CD14-positive monocyte (primary cell): ENCODE data around the gene JAG2. TPM values are rescaled to one million over a fixed set of nuclear protein-coding genes. Genes with fewer than 3 reads are reported as not detected.
A peak's percentile ranks its signal among the peaks of the same experiment; 100 is the strongest.

Experiments
- DNase-seq, 3 donors: peaks; one replicate each; pipeline ENCODE4 v3.0.0-alpha.2; 2011 to 2022
- H2AFZ ChIP-seq: 2 replicates; pipeline ENCODE4 v1.6.0; 2012; ENCODE audit warnings: mild to moderate bottlenecking, low read depth, low read length, inconsistent platforms; ENCODE audit not compliant: insufficient read depth, poor library complexity, severe bottlenecking
- H3K27ac ChIP-seq, 2 donors: 1 replicate in 1 of 2; 2 replicates in 1 of 2; pipeline ENCODE4 v1.5.1; 2012 to 2013; ENCODE audit warnings: low read length in 2 of 2, control low read depth in 1 of 2, inconsistent platforms in 1 of 2, low read depth in 1 of 2, mild to moderate bottlenecking in 1 of 2
- H3K27me3 ChIP-seq, 2 donors: one replicate each; pipeline versions ENCODE4 v1.6.0 to v1.6.1; 2011 to 2013; ENCODE audit warnings: low read length in 2 of 2; ENCODE audit not compliant: control insufficient read depth in 2 of 2, insufficient read depth in 2 of 2
- H3K36me3 ChIP-seq, 2 donors: replicated peaks in 1 of 2; 1 replicate in 1 of 2; 2 replicates in 1 of 2; pipeline versions ENCODE4 v1.5.1 to v1.6.1; 2012 to 2013; ENCODE audit warnings: low read length in 2 of 2, control low read depth in 1 of 2, inconsistent platforms in 1 of 2, mild to moderate bottlenecking in 1 of 2; ENCODE audit not compliant: insufficient read depth in 2 of 2, control insufficient read depth in 1 of 2
- H3K4me1 ChIP-seq, 2 donors: 1 replicate in 1 of 2; 2 replicates in 1 of 2; pipeline versions ENCODE4 v1.5.1 to v1.6.1; 2012 to 2013; ENCODE audit warnings: low read length in 2 of 2, control low read depth in 1 of 2, inconsistent platforms in 1 of 2, mild to moderate bottlenecking in 1 of 2, moderate library complexity in 1 of 2; ENCODE audit not compliant: insufficient read depth in 2 of 2, control insufficient read depth in 1 of 2
- H3K4me2 ChIP-seq: replicated peaks from 2 replicates; pipeline ENCODE3; 2012; ENCODE audit warnings: low read length, moderate library complexity, mild to moderate bottlenecking; ENCODE audit not compliant: poor library complexity, severe bottlenecking; ENCODE audit errors: extremely low read depth
- H3K4me3 ChIP-seq, 3 experiments: fragments of 200-600 bp in 1 of 3; sonication (generic) in 1 of 3; replicated peaks in 1 of 3; 1 replicate in 2 of 3; 2 replicates in 1 of 3; pipeline ENCODE4 v1.5.1; 2011 to 2013; ENCODE audit warnings: low read length in 3 of 3, mild to moderate bottlenecking in 3 of 3, control low read depth in 2 of 3, low read depth in 2 of 3, inconsistent platforms in 1 of 3, moderate library complexity in 1 of 3
- H3K79me2 ChIP-seq: 2 replicates; pipeline ENCODE4 v1.6.0; 2012; ENCODE audit warnings: mild to moderate bottlenecking, control low read depth, inconsistent platforms, low read length, moderate library complexity; ENCODE audit not compliant: insufficient read depth
- H3K9ac ChIP-seq: 2 replicates; pipeline ENCODE4 v1.6.0; 2017; ENCODE audit warnings: low read length, mild to moderate bottlenecking; ENCODE audit not compliant: insufficient read depth, poor library complexity, severe bottlenecking
- H3K9me3 ChIP-seq, 2 donors: replicated peaks in 1 of 2; 1 replicate in 1 of 2; 2 replicates in 1 of 2; pipeline versions ENCODE4 v1.5.1 to v1.6.1; 2012 to 2013; ENCODE audit warnings: low read length in 2 of 2, control low read depth in 1 of 2; ENCODE audit not compliant: control insufficient read depth in 1 of 2, insufficient read depth in 1 of 2
- H4K20me1 ChIP-seq: 2 replicates; pipeline ENCODE4 v1.6.0; 2012; ENCODE audit warnings: mild to moderate bottlenecking, low read length, control low read depth, moderate library complexity; ENCODE audit not compliant: insufficient read depth
- H3K27ac Mint-ChIP-seq, 7 donors: one replicate each; pipeline ENCODE4 v1.8.0; 2020; ENCODE audit warnings: mild to moderate bottlenecking in 7 of 7, mixed read lengths in 7 of 7, moderate library complexity in 6 of 7, inconsistent platforms in 2 of 7
- H3K27me3 Mint-ChIP-seq, 3 donors: one replicate each; pipeline ENCODE4 v1.8.0; 2021 to 2022; ENCODE audit warnings: low read depth in 3 of 3, mild to moderate bottlenecking in 3 of 3, mixed read lengths in 3 of 3, moderate library complexity in 3 of 3, inconsistent platforms in 1 of 3
- H3K36me3 Mint-ChIP-seq, 2 donors: one replicate each; pipeline ENCODE4 v1.8.0; 2020; ENCODE audit warnings: mixed read lengths in 2 of 2, inconsistent platforms in 1 of 2, mild to moderate bottlenecking in 1 of 2
- H3K4me1 Mint-ChIP-seq: one replicate; pipeline ENCODE4 v1.8.0; 2020; ENCODE audit warnings: mild to moderate bottlenecking, mixed read lengths
- H3K4me3 Mint-ChIP-seq, 2 donors: one replicate each; pipeline ENCODE4 v1.8.0; 2020; ENCODE audit warnings: mild to moderate bottlenecking in 2 of 2, mixed read lengths in 2 of 2, moderate library complexity in 1 of 2
- H3K9me3 Mint-ChIP-seq, 7 donors: one replicate each; pipeline ENCODE4 v1.8.0; 2020 to 2022; ENCODE audit warnings: mixed read lengths in 7 of 7, mild to moderate bottlenecking in 6 of 7, moderate library complexity in 6 of 7, inconsistent platforms in 2 of 7
- CTCF ChIP-seq: fragments of 200-600 bp; IDR thresholded peaks from one replicate; pipeline ENCODE4 v1.8.0; 2022; ENCODE audit warnings: antibody characterized with exemption, mild to moderate bottlenecking
- WGBS: methylation state at CpG from one replicate; pipeline ENCODE4 v1.1.5; 2013; ENCODE audit warnings: missing lambda C conversion rate; ENCODE audit not compliant: insufficient coverage; 5-methylcytosine and 5-hydroxymethylcytosine counted together
- intact Hi-C, 2 donors: fragments of 100-400 bp; cut with micrococcal nuclease; formaldehyde crosslinking; loops; one replicate each; pipeline versions ENCODE4 v1.15.0 to v1.15.1; 2023
- polyA plus RNA-seq, 3 donors: library from polyadenylated mRNA; depleted of rRNA in 1 of 3; unstranded in 2 of 3; stranded (reverse) in 1 of 3; fragments of 300-500 nt in 2 of 3; fragments of >200 nt in 1 of 3; fragmentation: Illumina TruSeq in 2 of 3; gene quantifications; 1 replicate in 2 of 3; 2 replicates in 1 of 3; pipeline ENCODE4 v1.2.3, GENCODE V29; 2012 to 2021

JAG2 gene
- polyA plus RNA-seq, 3 donors, result 1.2 TPM; not detected in 2

- H3K27ac Mint-ChIP-seq, result no peak overlapping the region
- TF ChIP-seq CTCF, result no peak
- peaks cover 13% of the 10 kb centered on the region for H3K4me1 Mint-ChIP-seq
- no peak overlapping the region for H3K4me3 ChIP-seq
- peak overlapping the region; percentile 18 for H3K9ac ChIP-seq
- H3K79me2 ChIP-seq, result no peaks in the 10 kb centered on the region
- H3K9me3 ChIP-seq, result no peaks in the 10 kb centered on the region
- WGBS, result 28% methylated on average over 24 of the region's 32 CpGs
- H3K27me3 Mint-ChIP-seq, result peaks cover 46 to 85% (median 52%) of the 10 kb centered on the region in 3 donors
- peak in 2 of 3 donors; percentile 2 to 37 for DNase-seq
- H3K27me3 ChIP-seq, result peaks cover 13 to 50% of the 10 kb centered on the region in 2 donors
- no peaks in the 10 kb centered on the region for H3K36me3 ChIP-seq
- intact Hi-C loops, result no loop called here
- no peak overlapping the region for H2AFZ ChIP-seq
- peaks cover 0 to 14% (median 0%) of the 10 kb centered on the region in 7 donors for H3K9me3 Mint-ChIP-seq
- no peak overlapping the region for H3K4me2 ChIP-seq
- peaks cover 12% of the 10 kb centered on the region for H4K20me1 ChIP-seq
- peak overlapping the region in 1 of 2 donors; percentile 60 for H3K4me3 Mint-ChIP-seq
- peaks cover 9 to 14% of the 10 kb centered on the region in 2 donors for H3K4me1 ChIP-seq
- H3K27ac ChIP-seq, result no peak overlapping the region
- H3K36me3 Mint-ChIP-seq, result no peaks in the 10 kb centered on the region
Measured at GRCh38 chr14:105173901-105174894, 5.6 kb upstream of the JAG2 start.

GRCh38 chr14:105173145-105173544, 4.6 kb upstream of the JAG2 start:
- Mint-ChIP-seq H3K4me1 (peaks cover 14% of the 10 kb centered on the region), H3K9me3 (peaks cover 0 to 17% (median 0%) of the 10 kb centered on the region in 7 donors), H3K27me3 (peaks cover 48 to 86% (median 55%) of the 10 kb centered on the region in 3 donors), H3K36me3 (no peaks in the 10 kb centered on the region), H3K4me3 (no peak overlapping the region), H3K27ac (no peak overlapping the region)
- no peak overlapping the region for H3K4me2 ChIP-seq
- no peak overlapping the region for H3K9ac ChIP-seq
- peaks cover 12% of the 10 kb centered on the region for H4K20me1 ChIP-seq
- peaks cover 16 to 54% of the 10 kb centered on the region in 2 donors for H3K27me3 ChIP-seq
- H2AFZ ChIP-seq, result no peak overlapping the region
- H3K4me3 ChIP-seq, result no peak overlapping the region
- WGBS, result 84% methylated on average over 7 of the region's 13 CpGs
- no peak for DNase-seq
- no peaks in the 10 kb centered on the region for H3K79me2 ChIP-seq
- H3K27ac ChIP-seq, result no peak overlapping the region
- intact Hi-C loops, result no loop called here
- no peaks in the 10 kb centered on the region for H3K36me3 ChIP-seq
- no peaks in the 10 kb centered on the region for H3K9me3 ChIP-seq
- TF ChIP-seq CTCF, result no peak
- H3K4me1 ChIP-seq, result peaks cover 9 to 14% of the 10 kb centered on the region in 2 donors
